ENCODE results near the gene DDIT4L.
"Not testable (repeated sequence)": the region's sequence is repeated elsewhere in the genome, so short reads cannot be mapped to it uniquely, and the experiment has no call there.

The DDIT4L gene, protein sequence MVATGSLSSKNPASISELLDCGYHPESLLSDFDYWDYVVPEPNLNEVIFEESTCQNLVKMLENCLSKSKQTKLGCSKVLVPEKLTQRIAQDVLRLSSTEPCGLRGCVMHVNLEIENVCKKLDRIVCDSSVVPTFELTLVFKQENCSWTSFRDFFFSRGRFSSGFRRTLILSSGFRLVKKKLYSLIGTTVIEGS
- 0.07 to 10.2 (median 3.5) reads per million in 17 experiments for total RNA-seq

DNA sequence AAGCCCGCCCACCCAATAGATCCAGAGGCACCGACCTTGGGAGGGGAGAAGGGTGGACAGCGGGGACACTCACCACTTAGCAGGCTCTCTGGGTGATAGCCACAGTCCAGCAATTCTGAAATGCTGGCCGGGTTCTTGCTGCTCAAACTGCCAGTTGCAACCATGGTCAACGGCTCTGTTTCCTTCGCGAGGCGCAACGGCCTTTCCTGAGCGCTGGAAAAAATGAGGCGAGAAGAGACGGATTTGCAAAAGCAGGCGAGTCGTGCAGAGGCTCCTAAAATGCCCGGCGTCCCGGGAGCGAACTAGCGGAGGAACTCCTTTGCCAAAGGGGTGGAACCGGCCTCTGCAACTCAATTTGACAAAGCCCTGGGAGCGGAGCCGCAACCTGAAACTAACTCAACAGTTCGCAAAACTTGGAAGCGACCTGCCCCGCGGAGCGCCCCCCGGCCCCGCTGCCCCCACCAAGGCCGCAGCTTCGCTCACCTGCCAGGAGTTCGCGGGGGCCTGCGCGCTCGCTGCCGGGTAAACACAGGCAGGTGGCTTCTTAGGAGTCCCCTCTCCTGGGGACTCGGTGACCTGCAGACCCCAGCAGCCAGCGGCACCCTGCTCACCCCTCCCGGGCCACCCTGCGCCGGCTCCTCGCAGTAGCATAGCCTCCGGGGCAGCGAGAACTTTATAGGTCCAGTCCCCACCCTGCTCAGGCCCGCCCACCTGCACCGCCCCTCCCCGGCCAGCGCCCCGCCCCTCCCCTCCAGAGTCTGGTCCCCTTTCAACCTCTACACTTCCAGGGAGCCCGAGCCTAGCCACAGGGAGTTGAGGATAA is at the start of gene DDIT4L:
Gene DDIT4L, minus strand, starts transcription at position 649 of the 823 bp plus-strand sequence. Its CDS starts 485 bp downstream, at position 164.
- peak; percentile 2 to 40 (median 24) for DNase-seq

- no peak for DNase-seq
Observed at GRCh38 chr4:100240008-100240407, 49.7 kb upstream of the DDIT4L start.

GRCh38 chr4:100224721-100225120 is 34.5 kb upstream of the DDIT4L start:
- DNase-seq, result no peak

GRCh38 chr4:100224160-100224559 is 33.9 kb upstream of the DDIT4L start:
- no peak for DNase-seq

GRCh38 chr4:100208964-100209363 is 18.7 kb upstream of the DDIT4L start:
- DNase-seq, result no peak

DNA sequence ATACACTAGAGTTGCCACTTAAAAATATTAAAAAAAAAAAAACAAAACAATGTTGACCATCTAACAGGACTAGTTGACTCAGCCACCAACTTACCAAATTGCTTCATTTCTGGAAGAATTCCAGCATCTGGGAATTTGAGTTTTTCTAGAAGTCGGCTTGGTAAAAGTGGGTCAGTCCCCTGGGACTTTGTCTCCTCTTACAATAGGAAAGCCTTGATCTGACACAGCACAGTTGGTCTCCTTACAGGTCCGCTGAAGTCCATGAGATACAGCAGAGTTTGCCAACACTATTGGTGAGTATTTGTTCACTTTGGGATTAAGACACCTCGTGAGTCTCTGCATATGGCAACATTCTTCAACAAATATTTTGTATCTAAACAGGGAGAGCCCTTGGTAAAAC is 18.2 kb upstream of the DDIT4L start:
- no peak for DNase-seq

- no peak for DNase-seq
Observed at GRCh38 chr4:100206850-100207249, 16.6 kb upstream of the DDIT4L start.

DNA sequence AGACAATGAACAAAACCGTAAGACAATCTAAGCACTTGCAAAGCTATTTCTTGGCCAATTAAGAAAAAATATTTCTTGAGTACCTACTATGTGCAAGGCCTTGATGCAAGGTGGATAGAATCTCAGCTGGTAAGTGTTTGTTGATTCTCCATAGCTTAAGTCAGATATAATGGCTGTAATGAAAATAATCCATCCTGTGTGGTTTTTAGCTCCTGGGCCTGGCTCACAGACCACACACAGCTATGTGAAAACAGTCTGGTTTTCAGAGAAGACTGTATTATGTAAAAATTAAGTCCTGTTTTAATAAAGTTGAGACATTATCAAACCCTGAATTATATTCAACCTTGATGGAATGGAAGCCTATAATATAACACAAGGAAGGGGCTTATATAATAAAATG is 7.8 kb upstream of the DDIT4L start:
- no peak for DNase-seq

GRCh38 chr4:100196388-100197071 is 6.3 kb upstream of the DDIT4L start:
- not testable (repeated sequence) for DNase-seq

GRCh38 chr4:100190643-100191600 is 654 bp upstream of the DDIT4L start:
- peak in 2 of 4 experiments; percentile 2 to 16 for DNase-seq

- no peak for DNase-seq
Observed at GRCh38 chr4:100188829-100189228, 1.4 kb downstream of the DDIT4L start.

DNA sequence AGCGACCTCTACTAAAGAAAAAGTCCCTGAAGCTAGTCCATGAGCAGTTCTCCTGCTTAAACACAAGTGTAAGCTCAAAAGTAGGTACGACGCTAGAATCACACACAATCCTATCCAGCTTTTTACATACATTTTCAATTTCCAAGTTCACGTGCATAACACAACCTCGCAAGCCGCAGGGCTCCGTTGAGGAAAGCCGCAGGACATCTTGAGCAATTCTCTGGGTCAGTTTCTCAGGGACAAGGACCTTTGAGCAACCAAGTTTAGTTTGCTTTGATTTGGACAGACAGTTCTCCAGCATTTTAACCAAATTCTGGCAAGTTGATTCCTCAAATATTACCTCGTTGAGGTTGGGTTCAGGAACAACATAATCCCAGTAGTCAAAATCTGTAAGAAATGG is 2.5 kb downstream of the DDIT4L start:
- DNase-seq, result no peak

DNA sequence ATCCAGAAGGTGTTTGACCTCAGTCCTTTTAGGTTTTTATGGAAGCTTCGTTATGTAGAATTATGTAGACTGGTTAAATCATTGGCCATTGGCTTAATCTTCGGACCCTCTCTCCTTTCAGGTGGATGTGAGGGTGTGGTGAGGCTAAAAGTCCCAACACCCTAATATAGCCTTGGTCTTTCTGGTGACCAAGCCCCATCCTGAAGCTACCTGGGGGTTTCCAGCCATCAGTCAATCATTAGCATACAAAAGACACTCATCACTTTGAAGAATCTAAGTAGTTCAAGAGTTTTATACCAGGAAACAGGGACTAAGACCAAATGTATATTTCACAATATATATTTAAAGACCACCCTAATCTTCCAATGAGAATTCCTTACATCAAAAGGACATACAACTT is 5.5 kb downstream of the DDIT4L start:
- DNase-seq, result no peak

DNA sequence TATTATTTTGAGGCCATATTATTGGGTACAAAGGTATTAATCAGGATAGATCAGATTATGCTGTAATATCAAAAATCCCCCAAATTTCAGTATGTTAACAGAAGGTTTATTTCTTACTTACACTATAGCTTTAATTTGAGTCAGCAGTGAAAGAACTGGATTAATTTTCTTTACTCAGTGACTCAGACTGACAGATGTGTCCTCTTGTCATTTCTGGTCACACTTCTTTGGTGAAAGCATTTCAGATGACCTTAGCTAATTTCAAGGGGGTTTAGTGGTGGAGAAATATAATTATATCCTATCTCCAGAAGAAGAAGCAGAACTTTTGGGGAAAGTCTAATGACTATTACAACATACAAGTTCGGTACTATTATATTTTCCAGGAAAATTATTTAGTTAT is 12.4 kb downstream of the DDIT4L start:
- DNase-seq, result no peak

- no peak for DNase-seq
Observed at GRCh38 chr4:100177126-100177525, 13.1 kb downstream of the DDIT4L start.

GRCh38 chr4:100175858-100176257 is 14.4 kb downstream of the DDIT4L start:
- DNase-seq, result no peak

DNA sequence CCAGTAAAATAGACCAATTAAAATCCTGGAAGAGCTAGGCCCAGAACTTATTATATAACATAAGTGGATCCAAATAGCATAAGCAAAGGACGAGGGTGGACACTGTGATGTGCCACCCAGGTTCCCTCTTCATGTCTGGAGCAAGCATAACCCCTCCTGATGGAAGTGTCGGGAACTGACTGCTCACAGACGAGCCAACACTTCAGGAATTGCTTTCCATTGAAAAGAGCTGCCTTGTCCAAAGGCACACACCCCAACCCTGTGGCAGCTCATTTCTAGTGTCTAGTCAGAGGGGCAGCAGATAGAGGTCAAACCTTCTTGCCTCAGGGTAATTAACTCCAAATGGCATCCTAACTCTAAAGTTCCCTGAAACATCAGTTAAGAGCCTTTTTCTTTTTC is 15.3 kb downstream of the DDIT4L start:
- DNase-seq, result no peak

DNA sequence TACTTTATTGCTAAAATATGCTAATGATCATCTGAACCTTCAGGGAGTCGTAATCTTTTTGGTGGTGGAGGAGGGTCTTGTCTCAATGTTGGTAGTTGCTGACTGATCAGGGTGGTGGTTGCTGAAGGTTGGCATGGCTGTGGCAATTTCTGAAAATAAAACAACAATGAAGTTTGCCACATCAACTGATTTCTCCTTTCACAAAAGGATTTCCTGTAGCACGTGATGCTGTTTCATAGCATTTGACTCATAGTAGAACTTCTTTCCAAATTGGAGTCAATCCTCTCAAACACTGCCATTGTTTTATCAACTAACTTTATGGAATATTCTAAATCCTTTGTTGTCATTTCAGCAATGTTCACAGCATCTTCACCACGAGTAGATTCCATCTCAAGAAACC is 19.3 kb downstream of the DDIT4L start:
- peak in 1 of 4 experiments; percentile 11 for DNase-seq

- no peak for DNase-seq
Observed at GRCh38 chr4:100169491-100170485, 20.5 kb downstream of the DDIT4L start.

DNA sequence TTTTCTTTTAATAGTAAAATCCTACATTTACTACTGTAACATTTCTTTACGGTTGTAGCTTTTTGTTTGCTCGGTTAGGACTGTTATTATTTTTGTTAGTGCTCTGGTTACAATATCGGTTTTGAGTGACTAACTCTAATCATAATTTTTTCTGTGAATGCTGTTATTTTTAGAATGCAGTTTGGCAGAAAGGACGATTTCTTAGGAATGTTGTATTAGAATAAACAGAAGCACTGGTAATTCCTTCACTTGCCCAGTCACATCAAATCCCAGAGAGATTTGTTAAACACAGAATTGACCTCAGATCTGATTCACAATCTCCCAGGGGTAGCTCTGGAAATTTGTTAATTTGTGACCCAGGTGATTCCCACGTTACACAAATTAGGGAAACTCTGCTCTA is 21.7 kb downstream of the DDIT4L start:
- no peak for DNase-seq
